ENCODE measurements around the gene FITM1. TPM values are rescaled to one million over a fixed set of nuclear protein-coding genes. Genes with fewer than 3 reads are reported as not detected.

Gene FITM1
- total RNA-seq, 1 donor from 2014 or later = 0.41 TPM

GRCh38 chr14:24179294-24179960, 49.0 kb downstream of the FITM1 start:
- DNase-seq (ENCODE audit: low spot score in 2 of 2) (no peak), FAIRE-seq (no peak)

- FAIRE-seq = no peak
- DNase-seq (ENCODE audit: low spot score in 2 of 2) = peak in 1 of 2 donors; percentile 59
Observed at GRCh38 chr14:24179961-24180796, 49.7 kb downstream of the FITM1 start.

GRCh38 chr14:24181371-24182077, 51.1 kb downstream of the FITM1 start:
- DNase-seq (ENCODE audit: low spot score in 2 of 2) = no peak
- no peak for FAIRE-seq

Small RNA genes within 50 kb of the gene (small RNA-seq; reads per million reads assigned to genes)
- not detected for gene IPO4
- gene IRF9 = not detected
- gene RNA5SP383 = 0.08 reads per million

Other genes starting within 250 kb of the FITM1 start
- gene DHRS4, start 176.9 kb upstream of the FITM1 start, total RNA-seq = 7.3 TPM
- gene DHRS4L2, start 141.7 kb upstream of the FITM1 start, total RNA-seq = 3.3 TPM
- 18.8 TPM for gene CARMIL3, start 78.7 kb upstream of the FITM1 start, total RNA-seq
- 35.5 TPM for gene CPNE6, start 59.1 kb upstream of the FITM1 start, total RNA-seq
- gene PCK2, start 36.3 kb upstream of the FITM1 start, total RNA-seq = 1.6 TPM
- 56.7 TPM for gene DCAF11, start 15.9 kb upstream of the FITM1 start, total RNA-seq
- 1.2 TPM for gene NRL, start 15.7 kb upstream of the FITM1 start, total RNA-seq
- gene PSME1, start 5.5 kb downstream of the FITM1 start, total RNA-seq = 20.4 TPM
- gene EMC9, start 10.9 kb downstream of the FITM1 start, total RNA-seq = 8.6 TPM
- gene PSME2, start 16.0 kb downstream of the FITM1 start, total RNA-seq = 25.7 TPM
- gene RNF31, start 16.8 kb downstream of the FITM1 start, total RNA-seq = 23.2 TPM
- 12.2 TPM for gene IRF9, start 30.6 kb downstream of the FITM1 start, total RNA-seq
- 15.1 TPM for gene REC8, start 41.4 kb downstream of the FITM1 start, total RNA-seq
- 12.6 TPM for gene IPO4, start 58.2 kb downstream of the FITM1 start, total RNA-seq
- gene TM9SF1, start 64.8 kb downstream of the FITM1 start, total RNA-seq = 9.8 TPM
- not detected for gene TSSK4, start 75.0 kb downstream of the FITM1 start, total RNA-seq
- 40.4 TPM for gene CHMP4A, start 82.8 kb downstream of the FITM1 start, total RNA-seq
- gene MDP1, start 85.4 kb downstream of the FITM1 start, total RNA-seq = 18.8 TPM
- 62.8 TPM for gene NEDD8, start 101.7 kb downstream of the FITM1 start, total RNA-seq
- 51.8 TPM for gene GMPR2, start 102.3 kb downstream of the FITM1 start, total RNA-seq
- gene TINF2, start 112.0 kb downstream of the FITM1 start, total RNA-seq = 42.4 TPM
- 0.82 TPM for gene TGM1, start 132.5 kb downstream of the FITM1 start, total RNA-seq
- gene RABGGTA, start 140.9 kb downstream of the FITM1 start, total RNA-seq = 25.7 TPM
- 8.2 TPM for gene DHRS1, start 169.1 kb downstream of the FITM1 start, total RNA-seq
- gene NOP9, start 169.2 kb downstream of the FITM1 start, total RNA-seq = 22.8 TPM
- gene CIDEB, start 177.3 kb downstream of the FITM1 start, total RNA-seq = 2.0 TPM
- 1.6 TPM for gene LTB4R2, start 179.5 kb downstream of the FITM1 start, total RNA-seq
- 1.2 TPM for gene LTB4R, start 180.8 kb downstream of the FITM1 start, total RNA-seq
- 0.82 TPM for gene ADCY4, start 204.4 kb downstream of the FITM1 start, total RNA-seq
- gene RIPK3, start 209.3 kb downstream of the FITM1 start, total RNA-seq = under 0.01 TPM
- 2.9 TPM for gene NFATC4, start 237.5 kb downstream of the FITM1 start, total RNA-seq

Measured in frontal cortex (tissue), 4 donors.